NCI-H2107 (cell line): ENCODE measurements around the gene NHSL2.
"Not testable (repeated sequence)": the region's sequence is repeated elsewhere in the genome, so short reads cannot be mapped to it uniquely, and the experiment has no call there.

Experiments
- DNase-seq: peaks from one replicate; lab custom pipeline; 2025; lab: John Stamatoyannopoulos, UW

NHSL2 gene

GRCh38 chrX:72130156-72130761 lies 219.6 kb downstream of the NHSL2 start:
- DNase-seq: no peak

DNA sequence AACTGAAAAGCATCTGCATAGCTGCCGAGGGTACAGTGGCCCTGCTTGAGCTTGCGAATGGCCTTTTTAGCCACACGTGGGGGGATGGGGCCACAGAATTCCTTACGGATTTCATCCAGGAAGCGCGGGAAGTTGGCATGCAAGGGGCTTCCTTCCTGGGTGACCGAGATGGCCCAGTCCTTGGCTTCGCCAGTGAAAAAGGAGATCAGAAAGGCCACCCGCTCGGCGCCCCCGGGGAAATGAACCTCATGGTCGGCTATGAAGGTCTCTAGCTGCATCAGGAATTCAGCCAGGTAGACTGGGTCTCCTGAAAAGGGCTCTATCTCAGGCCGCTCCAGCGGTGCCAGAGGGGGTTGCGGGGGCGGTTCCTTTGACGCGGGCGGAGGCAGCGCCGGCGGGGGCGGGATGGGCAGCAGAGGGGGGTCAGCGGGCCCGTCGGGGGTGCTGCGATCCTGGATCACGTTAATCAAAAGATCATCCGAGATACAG lies 220.2 kb downstream of the NHSL2 start:
- no peak for DNase-seq

GRCh38 chrX:72131317-72132294 lies 221.0 kb downstream of the NHSL2 start, which contains the start of gene RTL5:
RTL5 (minus strand) TSS chrX:72131915.
- DNase-seq: peak; percentile 83

DNA sequence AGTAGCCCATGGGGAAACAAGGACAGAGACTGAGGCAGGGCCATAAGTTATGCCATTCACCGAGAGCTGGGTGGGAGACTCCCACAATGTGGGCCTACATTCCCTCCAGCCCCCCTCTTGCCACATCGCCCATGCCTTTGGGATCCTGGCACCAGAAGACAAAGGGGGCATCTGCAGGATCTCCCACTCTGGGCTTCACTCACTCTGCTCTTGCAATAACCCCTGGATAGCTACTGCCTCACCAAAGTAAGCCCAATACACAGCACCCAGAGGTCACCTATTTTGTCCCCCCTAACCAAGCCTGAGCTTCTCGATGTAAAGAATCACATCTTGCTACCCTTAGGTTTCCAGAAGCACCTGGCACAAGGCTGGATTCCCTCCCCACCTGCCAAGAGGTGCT lies 221.8 kb downstream of the NHSL2 start:
- DNase-seq: no peak

DNA sequence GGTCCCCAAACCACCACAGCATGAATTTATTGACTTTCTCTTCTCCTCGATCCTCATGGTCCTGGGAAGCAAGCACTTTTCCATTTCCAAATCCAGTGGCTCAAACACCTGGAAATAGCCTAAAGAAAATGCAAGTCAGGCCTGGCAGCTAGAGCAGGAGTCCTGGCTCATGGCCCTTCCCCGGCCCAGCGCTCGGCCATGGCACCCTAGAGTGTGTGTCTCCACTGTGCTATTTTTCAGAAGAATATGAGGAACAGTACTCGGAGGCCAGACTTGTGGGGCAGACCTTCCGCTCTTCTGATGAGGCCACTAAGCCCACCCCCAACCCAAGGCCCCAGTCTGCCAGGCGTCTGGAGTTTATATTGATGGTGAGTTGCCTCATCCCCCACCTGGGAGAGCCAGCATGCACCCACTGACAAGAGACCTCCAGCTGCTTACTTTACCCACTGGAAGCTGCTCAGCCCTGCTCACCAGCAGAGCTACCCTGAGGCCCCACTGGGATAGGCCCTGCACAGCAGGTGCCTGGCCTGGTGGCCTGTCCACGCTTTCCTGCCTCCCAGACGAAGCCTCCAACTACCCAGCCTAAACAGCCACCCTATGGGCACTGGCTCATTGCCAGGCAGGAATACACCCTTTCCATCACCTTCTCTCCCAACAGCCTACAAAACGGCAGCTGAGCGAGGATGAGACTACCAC lies 223.4 kb downstream of the NHSL2 start:
- DNase-seq: no peak

DNA sequence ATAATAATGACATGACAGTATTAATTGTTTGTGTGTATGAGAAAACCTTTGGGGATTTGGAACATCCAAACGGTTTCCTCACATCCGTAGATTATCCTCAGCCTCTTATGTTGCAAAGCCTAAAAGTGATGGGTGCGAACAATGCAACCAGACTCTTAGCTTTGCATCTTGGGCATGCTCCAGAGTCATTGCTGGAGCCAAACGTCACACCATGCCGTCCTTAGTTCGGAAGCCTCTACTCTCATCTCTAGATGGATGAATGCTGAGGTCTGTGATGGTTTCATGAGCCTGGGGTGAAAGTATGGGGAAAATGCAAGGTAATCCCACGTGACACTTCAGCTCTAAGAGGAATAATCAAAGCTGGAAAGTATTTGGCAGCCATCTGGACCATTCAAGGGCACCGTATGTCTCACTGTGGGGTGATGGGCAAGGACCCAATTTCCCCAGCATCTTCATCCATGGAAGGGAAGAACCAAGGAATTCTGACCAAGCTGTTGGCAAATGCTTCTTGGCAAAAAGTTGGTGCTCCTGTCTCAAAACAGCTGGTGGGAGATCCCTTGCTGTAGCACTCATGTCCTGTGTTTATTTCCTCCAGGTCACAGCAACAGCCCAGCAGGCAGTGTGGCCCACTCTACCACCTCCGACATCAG lies 227.3 kb downstream of the NHSL2 start:
- DNase-seq: no peak

GRCh38 chrX:72139538-72139937 lies 228.9 kb downstream of the NHSL2 start:
- no peak for DNase-seq

DNA sequence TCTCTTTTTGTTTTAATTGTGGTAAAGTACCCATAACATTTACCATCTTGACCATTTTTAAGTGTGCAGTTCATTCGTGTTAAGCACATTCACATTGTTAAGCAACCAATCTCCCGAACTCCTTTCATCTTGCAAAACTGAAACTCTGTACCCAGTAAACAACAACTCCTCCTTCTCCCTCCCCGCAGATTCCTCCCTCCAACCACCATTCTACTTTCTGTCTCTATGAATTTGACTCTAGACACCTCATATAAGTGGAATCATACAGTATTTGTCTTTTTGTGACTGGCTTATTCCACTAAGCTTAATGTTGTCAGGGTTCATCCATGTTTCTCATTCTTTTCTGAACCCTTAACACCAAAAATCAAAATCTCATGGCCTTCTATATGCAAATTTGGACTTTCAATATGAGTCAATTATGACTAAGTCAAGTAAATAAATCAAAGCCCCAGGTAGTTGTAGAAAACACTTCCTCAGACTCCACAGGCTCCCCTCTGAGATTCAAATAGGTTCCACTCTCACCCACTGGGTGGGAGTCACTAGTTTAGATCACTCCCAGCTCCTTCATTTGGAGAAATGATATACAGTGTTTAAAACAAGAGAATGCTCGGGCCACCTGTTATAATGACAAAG lies 230.8 kb downstream of the NHSL2 start:
- no peak for DNase-seq

- DNase-seq: peak; percentile 85
Observed at GRCh38 chrX:72142094-72142793, 231.6 kb downstream of the NHSL2 start.

DNA sequence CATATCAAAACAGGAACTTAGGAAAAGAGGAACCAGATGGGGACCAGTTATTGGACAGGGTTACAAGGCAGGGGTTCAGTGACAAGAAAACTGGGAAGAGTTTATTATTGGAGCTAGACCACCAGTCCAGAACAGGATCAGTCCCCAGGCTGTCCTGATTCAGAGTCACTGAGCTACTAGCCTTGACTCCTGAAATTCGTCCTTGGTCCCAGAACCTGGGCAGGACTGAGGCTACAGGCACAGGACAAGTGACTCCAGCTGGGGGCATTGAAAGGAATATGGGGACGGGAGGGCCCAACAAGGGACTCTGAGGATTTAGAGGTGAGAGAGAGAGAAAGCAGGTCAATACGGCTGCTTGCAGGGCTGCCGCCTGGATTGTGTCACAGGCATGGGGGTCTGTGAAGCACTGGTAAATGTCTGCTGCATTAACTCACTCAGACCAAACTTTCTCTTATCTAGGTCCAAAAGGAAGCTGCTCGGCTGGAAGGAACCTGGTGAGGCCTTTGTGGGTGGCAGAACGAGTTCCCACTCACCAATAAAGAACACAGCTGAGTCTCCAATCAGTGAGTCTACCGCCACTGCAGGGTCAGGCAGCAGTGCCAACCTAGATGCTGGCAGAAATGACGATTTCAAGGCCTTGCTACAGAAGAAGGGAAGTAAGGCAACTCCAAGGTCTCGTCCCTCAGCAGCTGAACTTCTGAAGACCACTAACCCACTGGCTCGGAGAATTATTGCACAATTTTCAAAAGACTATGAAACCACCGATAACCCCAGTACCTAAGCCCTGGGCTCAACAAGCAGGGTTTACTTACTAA lies 232.4 kb downstream of the NHSL2 start:
- DNase-seq: no peak

- no peak for DNase-seq
Observed at GRCh38 chrX:72143609-72143907, 232.9 kb downstream of the NHSL2 start.

- DNase-seq: no peak
Observed at GRCh38 chrX:72145181-72145580, 234.5 kb downstream of the NHSL2 start.

GRCh38 chrX:72146527-72146926 lies 235.9 kb downstream of the NHSL2 start:
- DNase-seq: no peak

DNA sequence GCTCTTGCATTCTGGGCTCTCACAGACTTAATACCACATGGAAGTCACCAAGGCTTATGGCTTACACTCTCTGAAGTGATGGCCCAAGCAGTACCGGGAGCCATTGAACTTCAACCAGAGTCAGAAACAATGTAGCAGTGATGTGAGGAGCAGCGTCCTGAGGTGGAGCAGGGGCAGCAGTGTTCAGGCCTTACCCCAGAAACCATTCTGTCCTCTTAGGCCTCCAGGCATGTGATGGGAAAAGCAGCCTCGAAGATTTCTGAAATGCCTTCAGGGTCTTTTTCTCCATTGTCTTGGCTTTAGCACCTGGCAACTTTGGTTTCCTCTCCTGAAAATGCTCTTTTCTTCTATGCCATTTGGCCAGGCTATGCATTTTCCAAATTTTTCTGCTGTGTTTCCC lies 248.1 kb downstream of the NHSL2 start:
- no peak for DNase-seq

GRCh38 chrX:72159769-72160168 lies 249.1 kb downstream of the NHSL2 start:
- no peak for DNase-seq

- DNase-seq: no peak
Observed at GRCh38 chrX:72165551-72165950, 254.9 kb downstream of the NHSL2 start.

DNA sequence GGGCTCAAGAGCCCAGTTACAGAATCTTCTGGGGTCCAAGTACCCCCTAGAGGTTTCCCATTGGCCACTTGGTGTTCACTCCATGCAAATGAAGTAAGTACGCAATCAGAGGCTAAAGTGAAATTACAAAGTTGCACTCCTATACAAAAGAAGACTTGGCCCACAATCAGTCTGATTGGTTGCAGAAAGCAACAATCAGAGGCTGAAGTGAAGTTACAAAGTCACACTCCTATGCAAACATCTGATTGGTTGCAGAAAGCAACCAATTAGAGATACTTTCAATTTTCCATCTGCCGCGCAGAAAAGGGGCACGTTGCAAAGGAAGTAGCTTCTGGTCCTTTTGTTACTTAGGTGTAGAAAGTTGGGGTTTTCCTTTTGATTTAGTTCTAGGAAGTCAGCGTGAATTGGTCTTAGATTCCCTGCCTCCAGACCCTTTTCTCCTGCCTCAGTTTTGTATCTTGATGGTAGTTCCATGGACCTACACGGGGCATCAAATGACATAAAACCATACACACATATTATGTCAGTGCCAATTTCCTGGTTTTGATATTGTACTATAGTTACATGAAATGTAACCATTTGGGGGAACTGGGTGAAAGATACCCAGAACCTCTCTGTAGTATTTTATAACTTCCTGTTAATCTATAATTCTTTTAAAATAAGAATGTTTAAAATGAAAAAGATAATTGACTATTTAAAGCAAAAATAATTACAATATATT lies 258.5 kb downstream of the NHSL2 start:
- no peak for DNase-seq

DNA sequence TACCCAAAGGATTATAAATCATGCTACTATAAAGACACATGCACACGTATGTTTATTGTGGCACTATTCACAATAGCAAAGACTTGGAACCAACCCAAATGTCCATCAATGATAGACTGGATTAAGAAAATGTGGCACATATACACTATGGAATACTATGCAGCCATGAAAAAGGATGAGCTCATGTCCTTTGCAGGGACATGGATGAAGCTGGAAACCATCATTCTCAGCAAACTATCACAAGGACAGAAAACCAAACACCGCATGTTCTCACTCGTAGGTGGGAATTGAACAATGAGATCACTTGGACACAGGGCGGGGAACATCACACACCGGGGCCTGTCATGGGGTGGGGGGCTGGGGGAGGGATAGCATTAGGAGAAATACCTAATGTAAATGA lies 265.6 kb downstream of the NHSL2 start:
- not testable (repeated sequence) for DNase-seq

- no peak for DNase-seq
Observed at GRCh38 chrX:72176981-72177380, 266.3 kb downstream of the NHSL2 start.

DNA sequence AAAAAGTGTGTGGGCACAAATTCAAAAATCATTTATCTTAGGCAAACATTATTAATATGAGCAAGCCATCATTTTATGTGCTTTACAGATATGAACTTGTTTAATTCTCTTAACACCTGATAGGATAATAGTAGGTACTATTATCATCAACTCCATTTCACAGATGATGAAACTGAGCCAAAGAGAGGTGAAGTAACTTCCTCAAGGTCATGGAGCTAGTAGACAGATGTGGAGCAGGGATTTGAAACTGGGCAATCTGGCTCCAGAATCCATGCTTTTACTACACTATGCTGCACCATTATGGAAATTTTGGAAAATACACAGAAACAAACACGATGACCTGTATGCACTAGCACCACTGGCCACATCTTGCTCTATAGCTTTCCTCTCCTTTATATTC lies 269.9 kb downstream of the NHSL2 start:
- no peak for DNase-seq
